HG03159 (cell line): Measurements from ENCODE around the gene FBLN7.

ENCODE experiments used
- ATAC-seq: cut with Tn5 transposase; IDR thresholded peaks from one replicate; pipeline ENCODE4 v1.9.1; 2021; ENCODE audit warnings: mild to moderate bottlenecking, moderate library complexity; ENCODE audit not compliant: unreplicated experiment

FBLN7 gene

DNA sequence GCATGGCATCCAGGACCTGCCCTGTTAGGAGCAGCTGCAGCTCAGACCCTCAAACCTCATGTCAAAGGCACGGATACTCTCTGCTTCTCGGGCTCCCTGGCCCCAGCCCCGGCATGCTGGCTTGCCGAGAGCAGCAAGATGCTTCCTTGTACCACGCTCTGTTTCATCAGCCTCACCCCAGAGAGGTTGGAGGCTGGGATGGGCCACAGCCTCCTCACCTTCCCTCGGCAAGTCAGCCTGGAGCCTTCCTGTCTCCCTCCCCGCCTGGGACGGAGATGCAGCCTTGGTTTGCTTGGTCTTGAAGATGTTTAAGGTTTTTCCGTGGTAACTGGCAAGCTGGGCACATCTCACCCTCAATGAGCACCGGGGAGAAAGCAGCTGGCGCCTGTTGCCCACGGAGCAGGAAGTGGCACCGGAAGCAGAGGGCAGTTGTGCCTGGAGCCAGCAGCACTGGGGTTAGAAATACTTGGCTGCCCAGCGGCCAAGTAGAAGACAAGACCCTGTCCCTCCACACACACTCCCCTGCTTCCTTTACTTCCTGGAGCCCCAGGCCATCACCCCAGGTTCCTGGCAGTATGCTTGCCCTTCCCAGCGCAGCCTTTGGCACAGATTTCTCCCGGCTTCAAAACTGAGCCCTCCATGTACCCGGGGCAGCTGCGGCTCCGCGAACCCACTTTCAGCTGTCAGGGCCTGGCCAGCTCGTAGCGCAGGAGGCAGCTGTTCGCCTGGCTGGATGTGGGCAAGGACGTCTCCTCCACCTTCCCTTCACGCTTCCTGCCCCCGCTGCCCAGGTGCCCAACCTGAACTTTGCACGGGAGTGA is 17.4 kb downstream of the FBLN7 start:
- ATAC-seq = no peak

DNA sequence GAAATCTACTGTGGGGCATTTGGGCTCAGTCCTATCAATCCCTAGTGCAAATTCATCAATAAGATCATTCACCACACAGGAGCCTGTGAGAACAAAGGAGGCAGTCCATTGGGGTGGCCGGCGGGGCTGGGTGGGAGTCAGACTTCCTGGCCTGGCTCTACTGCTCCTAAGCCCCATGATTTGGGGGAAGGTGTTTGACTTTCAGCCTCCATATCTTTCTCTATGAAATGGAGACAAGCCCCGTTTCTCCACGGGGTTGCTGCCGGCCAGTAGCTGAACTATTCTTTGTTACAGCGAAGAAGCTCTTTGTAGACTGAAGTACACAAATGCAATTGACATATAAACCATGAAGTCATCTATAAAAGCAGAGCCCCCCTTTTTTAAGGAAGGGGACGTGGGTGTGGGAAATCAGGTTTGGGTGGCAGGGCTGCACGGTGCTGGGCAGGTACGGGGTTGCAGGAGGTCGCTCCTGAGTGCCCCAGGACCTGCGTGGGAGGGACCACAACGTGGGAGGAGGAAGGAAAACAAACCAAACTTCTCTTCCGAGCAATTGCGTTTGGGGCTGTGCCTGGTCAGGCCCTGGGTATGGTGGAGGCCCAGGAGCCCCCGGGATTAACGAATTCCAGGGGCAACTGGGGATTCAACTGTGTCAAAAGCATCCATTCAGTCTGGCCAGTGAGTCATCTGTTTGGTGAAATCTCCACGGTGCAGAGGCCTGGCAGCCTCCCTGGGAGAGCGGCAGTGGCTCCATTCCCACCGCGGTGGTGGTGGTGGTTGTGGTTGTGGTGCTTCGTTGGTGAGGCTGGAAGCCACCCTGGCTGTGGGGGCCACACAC is 18.2 kb downstream of the FBLN7 start:
- no peak for ATAC-seq

DNA sequence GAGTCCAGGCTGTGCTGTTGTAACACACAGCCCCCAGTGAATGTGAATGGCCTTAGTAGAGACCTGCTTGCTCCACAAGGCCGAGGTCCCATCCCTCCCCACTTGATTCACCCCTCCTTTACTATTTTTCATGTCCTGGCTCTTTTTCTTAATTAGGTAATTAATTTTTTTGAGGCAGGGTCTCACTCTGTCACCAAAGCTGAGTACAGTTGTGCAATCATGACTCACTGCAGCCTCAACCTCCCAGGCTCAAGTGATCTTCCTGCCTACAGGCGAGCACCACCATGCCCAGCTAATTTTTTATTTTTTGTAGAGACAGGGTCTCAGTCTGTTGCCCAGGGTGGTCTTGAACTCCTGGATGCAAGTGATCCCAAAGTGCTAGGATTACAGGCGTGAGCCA is 19.3 kb downstream of the FBLN7 start:
- no peak for ATAC-seq

DNA sequence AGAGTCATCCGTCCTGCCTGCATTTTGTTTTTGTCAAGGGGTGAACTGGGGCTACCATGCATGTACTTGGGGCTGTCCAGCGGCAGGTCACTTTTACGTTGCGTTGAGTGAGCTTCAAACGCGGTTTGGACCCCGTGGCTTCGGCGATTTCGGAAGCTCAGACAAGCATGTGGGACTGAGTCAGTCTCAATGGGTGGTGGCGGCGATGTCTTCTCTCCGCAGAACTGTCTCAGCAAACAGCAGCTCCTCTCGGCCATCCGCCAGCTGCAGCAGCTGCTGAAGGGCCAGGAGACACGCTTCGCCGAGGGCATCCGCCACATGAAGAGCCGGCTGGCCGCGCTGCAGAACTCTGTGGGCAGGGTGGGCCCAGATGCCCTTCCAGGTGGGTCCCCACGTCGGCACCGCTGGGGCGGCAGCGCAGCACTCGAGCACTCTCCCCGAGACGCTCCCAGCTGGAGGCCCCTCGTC is 21.3 kb downstream of the FBLN7 start:
- no peak for ATAC-seq

DNA sequence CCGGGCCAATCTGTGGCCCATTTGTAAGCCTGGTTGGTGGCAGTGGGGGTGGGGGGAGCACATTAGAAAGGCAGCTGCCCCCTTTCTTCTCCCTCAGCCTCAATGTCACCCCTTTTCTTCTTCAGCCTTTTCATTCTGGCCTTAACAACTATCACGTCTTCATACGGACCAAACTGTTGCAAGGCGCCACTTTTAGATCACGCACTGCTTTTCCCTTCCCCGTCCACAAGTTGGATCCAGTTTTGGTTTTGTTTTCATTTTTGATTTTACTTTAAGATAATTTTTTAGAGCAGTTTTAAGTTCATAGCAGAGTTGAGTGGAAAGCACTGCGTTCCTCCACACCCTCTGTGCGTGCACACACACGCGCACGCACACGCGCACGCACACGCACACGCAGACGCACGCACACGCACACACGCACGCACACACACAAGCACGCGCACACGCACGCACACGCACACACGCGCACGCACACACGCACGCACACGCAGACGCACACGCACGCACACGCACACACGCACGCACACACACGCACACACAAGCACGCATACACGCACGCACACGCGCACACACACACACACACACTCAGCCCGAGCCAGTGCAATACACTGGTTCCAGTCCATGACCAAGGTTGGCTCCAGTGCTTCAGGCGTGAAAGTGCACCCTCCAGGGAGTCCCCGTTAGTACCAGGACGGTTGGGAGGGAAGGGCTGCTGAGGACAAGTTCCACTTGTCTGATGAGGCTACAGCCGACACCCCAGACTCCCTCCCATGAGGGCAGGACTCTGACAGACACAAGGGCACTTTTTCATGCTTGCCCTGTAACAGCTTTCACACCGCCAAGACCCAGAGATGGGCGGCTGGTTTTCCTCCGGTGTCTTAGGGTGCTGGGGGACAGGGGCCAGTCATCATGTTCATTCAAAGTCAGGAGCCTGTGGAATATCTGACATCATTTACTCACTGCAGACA is 22.4 kb downstream of the FBLN7 start:
- no peak for ATAC-seq

DNA sequence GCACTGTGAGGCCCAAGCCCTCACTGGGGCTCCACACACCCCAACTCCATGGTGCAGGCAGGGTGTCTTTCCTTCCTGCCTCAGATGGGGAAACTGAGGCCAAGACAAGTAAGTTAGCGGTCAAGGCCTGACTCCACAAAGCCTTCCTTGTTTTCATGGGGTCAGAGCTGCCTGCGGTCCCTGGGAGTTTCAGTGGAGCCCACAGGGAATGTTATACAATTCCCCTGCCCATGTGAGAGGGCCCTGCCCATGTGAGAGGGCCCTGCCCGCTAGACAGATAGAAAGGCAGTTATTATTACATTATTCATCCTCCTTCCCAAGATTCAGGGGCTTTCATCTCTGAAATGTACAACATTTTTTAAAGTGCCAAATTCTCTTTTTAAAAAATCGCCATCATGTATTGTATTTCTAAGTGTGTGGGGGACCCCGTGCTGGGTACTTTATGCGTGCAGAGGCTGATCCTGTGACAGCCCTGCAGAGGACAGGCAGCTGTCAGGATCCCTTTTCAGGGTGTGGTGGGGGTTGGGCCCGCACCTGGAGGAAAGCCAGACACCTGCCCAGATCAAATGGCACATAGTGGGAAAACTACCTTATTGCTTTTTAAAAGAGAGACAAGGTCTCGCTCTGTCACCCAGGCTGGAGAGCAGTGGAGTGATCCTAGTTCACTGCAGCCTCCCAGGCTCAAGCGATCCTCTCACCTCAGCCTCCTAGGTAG is 23.4 kb downstream of the FBLN7 start:
- no peak for ATAC-seq

DNA sequence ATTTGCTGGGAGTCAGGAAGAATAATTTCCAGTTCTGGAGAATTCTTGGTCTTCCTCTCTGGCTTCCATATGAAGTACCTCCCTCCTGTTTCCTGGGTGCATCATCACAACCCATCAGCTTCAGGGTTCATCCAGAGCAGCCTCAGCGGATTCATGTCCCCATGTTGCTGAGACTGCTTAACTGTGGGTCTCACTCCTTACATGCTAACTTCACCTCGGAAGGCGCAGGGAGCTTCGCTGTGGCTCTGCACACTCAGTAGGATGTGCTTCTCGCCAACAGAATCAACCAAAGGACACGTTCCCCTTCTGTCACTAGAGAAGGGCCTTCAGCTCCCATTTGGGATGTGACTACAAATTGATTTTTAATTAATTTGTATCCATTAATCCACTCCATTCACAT is 24.2 kb downstream of the FBLN7 start:
- no peak for ATAC-seq

DNA sequence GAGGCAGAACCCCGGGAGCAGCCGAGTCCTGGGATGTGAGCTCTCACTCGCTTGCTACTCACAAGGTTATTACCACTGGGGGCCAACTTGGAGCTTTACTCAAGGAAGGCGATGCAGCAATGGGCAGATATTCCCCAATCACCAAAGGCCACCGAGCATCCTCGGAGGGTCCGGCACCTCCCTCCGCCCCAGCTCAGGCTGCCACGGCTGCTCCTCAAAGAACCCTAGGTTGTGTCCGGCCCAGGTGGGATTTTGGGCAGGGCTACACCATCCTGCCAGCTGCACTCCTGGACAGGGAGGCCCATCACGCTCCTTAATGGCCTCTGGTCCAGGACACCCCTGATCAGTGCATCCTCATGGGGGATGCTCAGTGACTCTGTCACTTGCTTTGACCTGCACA is 24.8 kb downstream of the FBLN7 start:
- no peak for ATAC-seq

DNA sequence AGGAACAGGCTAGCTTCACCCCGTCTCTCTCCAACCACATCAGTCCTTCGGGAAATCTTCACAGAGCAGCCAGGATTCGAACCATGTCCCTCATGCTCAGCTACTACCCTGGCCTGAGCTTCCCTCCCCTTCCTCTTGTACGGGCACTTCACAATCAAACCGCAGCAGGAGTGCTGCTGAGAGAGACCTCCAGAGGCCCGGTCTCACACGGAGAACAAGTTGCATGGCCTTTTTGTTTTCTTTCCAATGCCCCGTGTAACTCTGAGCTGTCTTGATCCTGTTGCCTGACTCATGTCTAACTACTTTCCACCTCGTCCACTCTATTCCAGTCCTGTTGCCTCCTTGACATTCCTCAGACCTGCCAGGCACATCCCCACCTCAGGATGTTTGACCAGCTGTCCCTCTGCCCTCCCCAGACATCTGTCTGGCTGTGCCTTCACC is 25.4 kb downstream of the FBLN7 start:
- no peak for ATAC-seq

DNA sequence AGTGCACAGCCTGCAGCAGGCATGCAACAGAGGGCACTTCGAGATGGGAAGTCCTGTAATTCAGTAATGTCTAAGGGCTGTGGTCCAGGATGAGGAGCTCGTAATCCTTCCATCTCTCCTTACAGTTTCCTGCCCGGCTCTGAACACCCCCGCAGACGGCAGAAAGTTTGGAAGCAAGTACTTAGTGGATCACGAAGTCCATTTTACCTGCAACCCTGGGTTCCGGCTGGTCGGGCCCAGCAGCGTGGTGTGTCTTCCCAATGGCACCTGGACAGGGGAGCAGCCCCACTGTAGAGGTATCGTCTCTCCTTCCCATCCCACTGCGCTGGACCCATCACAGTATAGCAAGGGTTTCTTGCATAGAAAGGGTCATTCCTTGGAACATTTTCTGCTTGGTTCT is 26.7 kb downstream of the FBLN7 start:
- ATAC-seq = no peak

DNA sequence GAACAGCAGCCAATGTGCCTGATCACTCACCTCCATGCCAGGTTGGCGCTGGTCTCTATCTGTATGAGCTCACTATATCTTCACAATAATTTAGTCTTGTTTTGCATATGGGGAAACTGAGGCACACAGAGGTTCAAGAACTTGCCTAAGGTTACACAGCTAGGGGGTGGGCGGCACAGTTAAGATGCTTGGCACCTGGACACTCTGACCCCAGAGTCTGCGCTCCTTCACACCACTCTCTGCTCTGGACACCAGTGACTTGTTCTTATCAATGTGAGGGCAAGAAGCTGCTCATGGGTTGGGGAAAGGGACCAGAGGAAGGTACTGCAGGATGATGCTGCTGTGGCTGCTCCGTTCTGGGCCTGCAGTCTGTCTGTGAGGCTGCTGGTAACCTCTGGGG is 27.1 kb downstream of the FBLN7 start:
- ATAC-seq = no peak

DNA sequence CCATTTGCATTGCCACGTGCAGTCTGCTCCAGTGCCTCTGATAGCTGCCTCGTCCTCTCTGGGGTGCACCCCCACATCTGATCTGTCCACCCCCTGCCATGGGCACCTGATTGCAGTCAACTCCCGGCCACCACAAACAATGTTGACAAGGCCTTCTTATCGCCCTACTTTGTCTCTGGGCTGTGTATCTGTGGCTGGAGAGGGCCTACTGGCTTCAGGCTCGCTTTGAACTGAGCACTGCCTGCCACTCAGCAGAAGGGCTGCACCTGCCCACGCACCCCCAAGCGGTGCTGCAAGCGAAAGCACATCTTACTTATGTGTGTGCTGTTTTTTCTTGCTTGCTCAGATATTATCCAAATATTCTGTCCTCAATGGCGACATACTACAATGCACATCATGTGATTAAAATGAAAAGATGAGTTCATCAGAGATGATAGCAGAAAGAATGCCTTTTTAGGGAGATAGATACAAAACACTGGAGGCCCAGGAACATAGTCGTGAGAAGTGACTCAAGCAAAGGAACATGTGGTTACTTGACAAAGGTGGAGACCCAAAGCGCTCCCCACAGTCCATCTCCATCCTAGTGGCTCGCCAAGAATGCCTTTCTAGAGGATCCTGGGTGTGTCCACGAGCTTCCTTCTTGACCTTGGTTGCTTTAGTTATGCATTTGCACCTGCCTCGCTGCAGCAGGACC is 28.8 kb downstream of the FBLN7 start:
- no peak for ATAC-seq

DNA sequence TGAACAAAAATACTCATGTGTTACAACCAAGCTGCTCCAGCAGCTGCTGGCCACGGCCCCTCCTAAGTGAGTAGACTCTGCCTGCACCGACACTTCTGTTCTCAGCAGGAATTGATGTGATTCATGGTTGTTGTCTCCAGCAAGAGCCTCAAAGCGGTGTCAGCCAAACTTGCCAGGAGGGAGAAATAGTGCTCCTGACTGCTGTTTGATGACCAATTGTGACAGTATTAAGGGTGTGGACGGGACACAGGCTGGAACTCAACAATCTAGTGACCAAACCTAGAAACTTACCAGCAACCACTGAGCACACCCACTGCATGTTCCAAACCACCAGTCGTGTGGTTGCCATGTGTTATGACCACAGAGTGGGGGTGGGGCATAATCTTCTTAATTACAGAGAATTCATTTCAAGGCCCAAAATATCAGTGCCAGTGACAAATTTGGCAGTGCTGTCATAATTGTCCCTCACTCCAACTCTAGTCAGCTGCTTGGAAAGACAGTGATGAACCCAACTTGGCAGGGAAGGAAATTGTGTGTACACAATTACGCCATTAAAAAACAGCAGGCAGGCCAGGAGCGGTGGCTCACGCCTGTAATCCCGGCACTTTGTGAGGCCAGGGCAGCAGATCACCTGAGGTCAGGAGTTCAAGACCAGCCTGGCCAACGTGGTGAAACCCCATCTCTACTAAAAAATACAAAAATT is 30.4 kb downstream of the FBLN7 start:
- no peak for ATAC-seq

DNA sequence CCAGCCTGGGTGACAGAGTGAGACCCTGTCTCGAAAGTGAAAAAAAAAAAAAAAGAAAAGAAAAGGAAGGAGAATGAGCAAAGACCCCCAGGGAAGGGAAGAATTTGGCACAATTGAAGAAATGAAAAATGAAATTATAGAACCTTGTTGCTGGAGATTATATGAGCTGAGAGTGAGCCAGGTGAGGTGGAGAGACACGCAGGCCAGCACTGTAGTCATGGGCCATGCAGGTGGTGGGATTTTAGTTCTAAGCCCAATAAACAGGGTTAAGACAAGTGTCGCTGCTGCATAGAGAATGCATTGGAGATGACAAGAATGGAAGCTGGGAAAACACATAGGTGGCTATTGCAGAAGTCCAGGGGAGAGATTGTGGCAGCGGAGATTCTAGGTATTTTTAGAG is 32.3 kb downstream of the FBLN7 start:
- no peak for ATAC-seq

DNA sequence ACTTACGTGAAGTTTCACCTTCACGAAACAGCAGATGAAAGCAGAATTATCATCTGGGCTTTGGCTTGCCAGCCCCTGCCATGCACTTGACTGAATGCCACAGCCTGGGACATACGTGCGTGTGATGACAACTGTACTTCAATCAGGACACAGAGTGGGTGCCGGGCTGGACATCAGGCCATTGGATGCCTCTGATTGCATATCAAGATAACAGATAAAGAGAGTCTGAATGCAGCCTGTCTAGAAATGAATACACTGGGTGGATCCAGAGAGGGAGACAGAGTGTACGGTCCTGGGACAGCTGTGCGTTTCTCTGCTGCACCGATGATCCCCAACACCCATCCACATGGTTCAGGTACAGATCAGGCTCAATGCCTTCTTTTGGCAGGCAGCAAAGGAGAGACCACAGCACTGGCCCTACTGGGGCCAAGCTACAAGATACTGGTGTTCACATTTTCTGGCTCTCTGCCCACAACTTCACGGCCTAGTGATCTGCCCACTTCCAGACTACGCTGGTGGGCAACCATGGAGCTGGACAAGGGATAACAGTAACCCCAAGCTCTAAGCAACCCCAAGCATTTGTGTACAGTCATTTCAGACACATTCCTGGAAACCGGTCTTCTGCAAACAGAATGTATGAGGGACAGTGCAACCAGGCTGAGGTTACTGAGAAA is 35.6 kb downstream of the FBLN7 start:
- ATAC-seq = no peak

DNA sequence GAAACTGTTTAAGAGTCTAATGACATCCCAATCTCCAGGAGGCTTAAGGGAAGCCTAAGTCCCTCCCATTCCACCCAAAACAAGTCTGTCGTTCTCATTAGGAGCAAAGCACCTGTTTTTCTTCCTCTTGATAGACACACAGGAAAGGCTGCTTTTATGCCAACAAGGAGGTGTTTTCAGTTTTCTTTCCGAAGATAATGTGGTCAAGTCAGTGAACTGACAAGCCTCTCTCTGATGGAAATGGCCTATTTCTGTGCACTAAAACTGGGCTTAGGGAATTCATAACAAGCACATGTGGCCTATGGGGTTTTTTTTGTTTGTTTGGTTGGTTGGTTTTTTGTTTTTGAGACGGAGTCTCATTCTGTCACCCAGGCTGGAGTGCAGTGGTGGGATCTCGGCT is 36.2 kb downstream of the FBLN7 start:
- ATAC-seq = no peak

DNA sequence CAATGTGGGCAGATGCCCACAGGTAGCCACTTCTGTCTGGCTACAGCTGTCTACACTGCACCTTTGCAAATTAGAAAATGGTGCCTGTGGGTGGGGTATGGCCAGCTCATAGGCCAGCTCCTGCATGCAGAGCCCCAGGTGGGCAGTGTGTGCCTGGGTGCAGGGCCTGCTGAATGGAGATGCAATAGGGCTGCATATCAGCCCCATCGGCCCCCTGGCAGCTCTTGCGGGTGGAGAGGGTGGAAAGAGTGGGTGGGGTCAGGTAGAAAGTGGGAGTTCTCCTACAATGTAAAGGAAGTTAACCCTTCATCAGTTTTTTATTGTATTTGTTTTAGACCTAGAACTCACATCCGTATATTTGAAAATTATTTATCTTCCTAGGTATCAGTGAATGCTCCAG is 37.1 kb downstream of the FBLN7 start:
- ATAC-seq = no peak

DNA sequence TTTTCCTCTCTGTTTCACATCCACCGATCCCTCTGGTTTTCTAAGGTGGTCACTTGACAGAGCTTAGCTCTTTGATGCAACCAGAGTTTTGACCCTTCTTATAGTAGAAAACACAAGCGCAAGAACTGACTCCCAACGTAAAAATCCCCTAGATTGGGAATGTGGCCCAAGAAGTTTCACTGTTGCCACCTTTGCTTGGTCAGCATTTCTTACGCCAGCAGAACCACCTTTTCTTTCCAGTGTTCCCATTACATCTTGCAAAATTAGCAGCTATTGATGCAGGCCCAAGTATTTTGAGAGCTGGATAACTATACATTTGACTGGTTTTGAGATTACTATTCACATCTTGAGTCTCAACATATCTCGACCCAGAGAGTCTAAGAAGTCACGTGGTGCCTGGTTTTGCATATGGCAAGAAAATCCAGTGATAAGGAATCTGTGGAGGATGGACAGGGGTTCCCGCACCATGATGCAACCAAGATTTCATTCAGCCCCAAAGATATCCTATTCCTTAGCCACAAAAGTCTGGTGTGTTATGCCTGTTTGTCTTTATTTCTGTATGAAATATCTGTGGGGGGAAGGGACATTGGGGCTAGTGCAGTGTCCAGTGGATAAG is 37.9 kb downstream of the FBLN7 start:
- no peak for ATAC-seq
